Body of pancreas (tissue), 4 donors: Measurements from ENCODE around the gene ETV4. TPM values are rescaled to one million over a fixed set of nuclear protein-coding genes. Genes with fewer than 3 reads are reported as not detected.

Experiments used
- ATAC-seq: fragments of 150-250 bp; one replicate; pipeline ENCODE4 v1.9.1; 2016
- DNase-seq, 4 donors: peaks; one replicate each; pipeline ENCODE4 v3.0.0-alpha.2; 2019
- H3K27ac ChIP-seq, 4 donors: fragments of 200-600 bp; sonication (generic); 1 replicate in 3 of 4; 2 replicates in 1 of 4; pipeline versions ENCODE4 v1.5.1 to v1.6.1; 2016 to 2019; ENCODE audit warnings: mild to moderate bottlenecking in 1 of 4, mixed read lengths in 1 of 4, moderate library complexity in 1 of 4
- H3K27me3 ChIP-seq, 2 donors: fragments of 200-600 bp; sonication (generic); one replicate each; pipeline ENCODE4 v1.6.0; 2016; ENCODE audit warnings: mild to moderate bottlenecking in 1 of 2
- H3K36me3 ChIP-seq, 2 donors: fragments of 200-600 bp; sonication (generic); replicated peaks in 1 of 2; 2 replicates each; pipeline ENCODE4 v1.5.1; 2016; ENCODE audit warnings: low read depth in 2 of 2; ENCODE audit not compliant: insufficient read depth in 1 of 2
- H3K4me1 ChIP-seq: fragments of 200-600 bp; sonication (generic); one replicate; pipeline ENCODE4 v1.6.0; 2016
- H3K4me3 ChIP-seq, 2 donors: fragments of 200-600 bp; sonication (generic); 1 replicate in 1 of 2; 2 replicates in 1 of 2; pipeline ENCODE4 v1.5.1; 2016 to 2019
- H3K9me3 ChIP-seq, 3 donors: fragments of 200-600 bp; sonication (generic); 1 replicate in 2 of 3; 2 replicates in 1 of 3; pipeline ENCODE4 v1.5.1; 2016
- POLR2A ChIP-seq, 3 donors: fragments of 450-650 bp; IDR thresholded peaks; one replicate each; pipeline ENCODE4 v1.6.1; 2016; ENCODE audit warnings: antibody characterized with exemption in 3 of 3, mild to moderate bottlenecking in 2 of 3
- WGBS, 2 donors: methylation state at CpG; one replicate each; pipeline ENCODE4 v1.1.5; 2017; 5-methylcytosine and 5-hydroxymethylcytosine counted together
- intact Hi-C: fragments of 100-400 bp; cut with DNase I; formaldehyde crosslinking; loops from one replicate; pipeline ENCODE4 v1.15.1; 2023
- total RNA-seq, 2 donors: library from RNA; depleted of rRNA; stranded (reverse); fragments of >200 nt; gene quantifications; one replicate each; pipeline ENCODE4 v1.1.0, GENCODE V29; 2016
- TF ChIP-seq, protein P1 (sequence below), 7 experiments: fragments of 450-650 bp in 4 of 7; fragments of 200-600 bp in 3 of 7; sonication (generic) in 3 of 7; IDR thresholded peaks; one replicate each; pipeline ENCODE4 v1.5.1; 2016 to 2019; ENCODE audit warnings: antibody characterized with exemption in 7 of 7

The ETV4 gene
- total RNA-seq, 2 donors from 2014 or later: 6.2 to 28.7 TPM

DNA sequence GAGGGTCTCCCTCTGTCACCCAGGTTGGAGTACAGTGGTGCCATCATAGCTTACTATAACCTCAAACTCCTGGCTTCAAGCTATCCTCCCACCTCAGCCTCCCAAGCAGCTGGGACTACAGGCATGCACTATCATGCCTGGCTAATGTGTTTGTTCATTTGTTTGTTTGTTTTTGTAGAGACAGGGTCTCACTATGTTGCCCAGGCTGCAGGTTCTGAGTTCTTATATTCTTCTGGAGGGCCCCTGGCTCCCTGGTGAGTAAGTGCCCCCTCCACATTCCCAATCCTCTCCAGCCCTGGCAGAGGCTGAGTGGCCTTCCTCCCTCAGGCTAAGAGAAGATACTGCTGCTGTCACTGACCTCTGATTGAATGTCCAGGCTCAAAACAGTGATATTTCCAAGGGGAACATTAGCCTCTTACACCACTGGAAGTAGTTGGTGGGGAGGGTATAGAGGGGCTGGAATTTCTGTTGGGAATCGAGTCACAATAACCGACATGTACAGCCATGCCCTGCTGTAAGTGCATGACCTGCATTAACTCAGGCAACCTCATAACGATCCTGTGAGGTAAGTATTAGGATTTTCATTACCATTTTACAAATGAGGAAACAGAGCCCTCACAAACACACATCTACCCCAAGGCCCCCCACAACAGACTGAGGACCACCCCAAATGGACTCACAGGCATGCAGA is 2.7 kb upstream of the ETV4 start:
- Histone ChIP-seq H3K27ac (no peak overlapping the region), H3K9me3 (no peaks in the 10 kb centered on the region), H3K4me3 (no peak overlapping the region), H3K4me1 (peaks cover 20% of the 10 kb centered on the region), H3K27me3 (no peaks in the 10 kb centered on the region), H3K36me3 (no peaks in the 10 kb centered on the region)
- TF ChIP-seq POLR2A (IDR thresholded peaks at IDR 0.05): no peak
- TF ChIP-seq, protein P1, sequence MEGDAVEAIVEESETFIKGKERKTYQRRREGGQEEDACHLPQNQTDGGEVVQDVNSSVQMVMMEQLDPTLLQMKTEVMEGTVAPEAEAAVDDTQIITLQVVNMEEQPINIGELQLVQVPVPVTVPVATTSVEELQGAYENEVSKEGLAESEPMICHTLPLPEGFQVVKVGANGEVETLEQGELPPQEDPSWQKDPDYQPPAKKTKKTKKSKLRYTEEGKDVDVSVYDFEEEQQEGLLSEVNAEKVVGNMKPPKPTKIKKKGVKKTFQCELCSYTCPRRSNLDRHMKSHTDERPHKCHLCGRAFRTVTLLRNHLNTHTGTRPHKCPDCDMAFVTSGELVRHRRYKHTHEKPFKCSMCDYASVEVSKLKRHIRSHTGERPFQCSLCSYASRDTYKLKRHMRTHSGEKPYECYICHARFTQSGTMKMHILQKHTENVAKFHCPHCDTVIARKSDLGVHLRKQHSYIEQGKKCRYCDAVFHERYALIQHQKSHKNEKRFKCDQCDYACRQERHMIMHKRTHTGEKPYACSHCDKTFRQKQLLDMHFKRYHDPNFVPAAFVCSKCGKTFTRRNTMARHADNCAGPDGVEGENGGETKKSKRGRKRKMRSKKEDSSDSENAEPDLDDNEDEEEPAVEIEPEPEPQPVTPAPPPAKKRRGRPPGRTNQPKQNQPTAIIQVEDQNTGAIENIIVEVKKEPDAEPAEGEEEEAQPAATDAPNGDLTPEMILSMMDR (IDR thresholded peaks at IDR 0.05): no peak
- no peak for ATAC-seq
- WGBS, 2 donors: 78 to 90% methylated on average over 3 of the region's 3 CpGs
- intact Hi-C loops: loop anchor here (10.0 kb wide), 1 partner anchor 64 kb away; the partner anchor contains the start of gene DHX8
- DNase-seq: no peak

DNA sequence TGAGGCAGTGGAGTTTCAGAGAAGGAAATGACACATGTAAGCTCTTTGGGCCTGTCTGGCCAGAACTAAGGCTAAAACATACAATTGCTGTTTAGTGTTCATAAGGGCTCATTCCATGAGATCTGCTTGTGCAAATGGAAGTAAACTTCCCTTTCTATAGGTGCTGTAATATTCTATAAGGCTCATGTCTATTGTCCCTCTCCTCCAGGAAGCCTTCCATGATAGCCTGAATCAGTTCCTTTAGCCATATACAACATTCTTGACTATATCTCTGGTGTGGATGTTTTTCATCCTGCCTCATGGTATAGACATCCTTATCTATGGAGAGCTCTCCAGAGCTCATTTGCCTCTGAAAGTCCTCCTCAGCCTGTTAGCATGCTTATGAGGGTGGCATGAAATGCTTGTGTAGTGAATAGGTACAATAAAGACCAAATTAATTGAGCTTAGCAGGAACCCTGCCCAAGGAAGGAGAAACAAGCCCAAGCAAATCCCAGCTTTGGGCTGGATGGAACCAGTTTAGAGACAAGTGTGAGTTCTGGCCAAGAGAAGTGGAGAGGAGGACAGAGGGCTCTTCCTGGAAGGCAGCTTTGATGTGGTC is 1.6 kb upstream of the ETV4 start:
- Histone ChIP-seq H3K27ac (no peak overlapping the region), H3K36me3 (no peaks in the 10 kb centered on the region), H3K4me1 (peaks cover 27% of the 10 kb centered on the region), H3K27me3 (no peaks in the 10 kb centered on the region), H3K9me3 (no peaks in the 10 kb centered on the region), H3K4me3 (no peak overlapping the region)
- intact Hi-C loops: loop anchor here (10.0 kb wide), 1 partner anchor 63 kb away; the partner anchor contains the start of gene DHX8
- DNase-seq (no peak), ATAC-seq (no peak)
- no peak for TF ChIP-seq POLR2A (IDR thresholded peaks at IDR 0.05)
- TF ChIP-seq, protein P1 (IDR thresholded peaks at IDR 0.05): no peak

DNA sequence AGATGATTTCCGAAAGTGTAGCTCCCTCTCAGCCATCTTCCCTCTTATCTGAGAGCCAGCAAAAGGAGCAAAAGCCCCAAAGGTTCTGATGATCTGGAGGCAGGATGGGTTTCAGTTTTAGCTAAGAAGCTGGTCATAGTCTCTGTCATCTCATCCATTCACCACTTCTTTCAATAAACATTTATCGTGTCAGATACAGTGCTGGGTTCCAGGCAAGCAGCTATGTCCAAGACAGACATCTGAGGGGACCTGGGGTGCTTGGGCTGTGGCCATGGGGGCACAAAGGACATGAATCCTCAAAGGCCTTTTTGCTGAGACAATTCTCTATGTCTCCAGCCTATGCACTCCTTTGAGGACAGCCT is 1.0 kb upstream of the ETV4 start:
- TF ChIP-seq, protein P1 (IDR thresholded peaks at IDR 0.05): no peak
- no peak for TF ChIP-seq POLR2A (IDR thresholded peaks at IDR 0.05)
- intact Hi-C loops: loop anchor here (10.0 kb wide), 1 partner anchor 62 kb away; the partner anchor contains the start of gene DHX8
- 57% methylated on average over 2 of the region's 2 CpGs for WGBS, 2 donors
- Histone ChIP-seq H3K4me1 (peaks cover 23% of the 10 kb centered on the region), H3K36me3 (no peaks in the 10 kb centered on the region), H3K4me3 (no peak overlapping the region), H3K27ac (no peak overlapping the region), H3K9me3 (no peaks in the 10 kb centered on the region), H3K27me3 (no peaks in the 10 kb centered on the region)
- DNase-seq: no peak
- no peak for ATAC-seq

DNA sequence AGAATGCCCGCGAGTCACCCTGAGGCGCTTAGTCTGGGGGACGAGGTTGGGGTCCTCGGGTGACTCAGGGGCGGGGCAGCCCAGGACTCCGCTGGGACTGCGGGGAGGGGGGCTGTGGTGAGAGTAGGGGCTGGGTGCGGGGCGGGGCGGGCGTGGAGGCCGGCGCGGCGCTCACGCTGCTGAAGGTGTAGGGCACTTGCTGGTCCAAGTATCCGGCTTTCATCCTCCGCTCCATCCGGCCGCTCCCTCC is 832 bp downstream of the ETV4 start:
- intact Hi-C loops: loop anchor here (10.0 kb wide), 1 partner anchor 61 kb away; the partner anchor contains the start of gene DHX8
- TF ChIP-seq POLR2A (IDR thresholded peaks at IDR 0.05): no peak
- TF ChIP-seq, protein P1 (IDR thresholded peaks at IDR 0.05): no peak
- Histone ChIP-seq H3K27me3 (no peaks in the 10 kb centered on the region), H3K9me3 (no peaks in the 10 kb centered on the region), H3K36me3 (no peaks in the 10 kb centered on the region), H3K4me3 (peak overlapping the region; percentile 6 to 26), H3K27ac (peak overlapping the region; percentile 55 to 88 (median 84)), H3K4me1 (peaks cover 21% of the 10 kb centered on the region)
- 0% methylated on average over 1 of the region's 21 CpGs; no CpG with 5 or more reads in 1 of the 2 donors for WGBS, 2 donors
- DNase-seq: peak in 3 of 4 donors; percentile 35 to 55 (median 55)
- peak; percentile 48 for ATAC-seq
